Osteocyte (in vitro differentiated cells): ENCODE results near the gene OR52I1. TPM values are rescaled to one million over a fixed set of nuclear protein-coding genes. Genes with fewer than 3 reads are reported as not detected.

ENCODE experiments used
- DNase-seq: peaks from one replicate; pipeline ENCODE4 v3.0.0; 2021; ENCODE audit warnings: mixed read lengths; ENCODE audit not compliant: unreplicated experiment; ENCODE audit errors: extremely low spot score
- H3K27ac Mint-ChIP-seq: one replicate; pipeline ENCODE4 v1.8.0; 2021; ENCODE audit warnings: mild to moderate bottlenecking, mixed read lengths; ENCODE audit not compliant: unreplicated experiment
- H3K27me3 Mint-ChIP-seq: one replicate; pipeline ENCODE4 v1.8.0; 2021; ENCODE audit warnings: mixed read lengths; ENCODE audit not compliant: unreplicated experiment
- H3K36me3 Mint-ChIP-seq: one replicate; pipeline ENCODE4 v1.8.0; 2021; ENCODE audit warnings: mixed read lengths; ENCODE audit not compliant: unreplicated experiment
- H3K4me1 Mint-ChIP-seq: one replicate; pipeline ENCODE4 v1.8.0; 2021; ENCODE audit warnings: mixed read lengths; ENCODE audit not compliant: unreplicated experiment
- H3K4me3 Mint-ChIP-seq: one replicate; pipeline ENCODE4 v1.8.0; 2021; ENCODE audit warnings: mild to moderate bottlenecking, moderate library complexity, mixed read lengths; ENCODE audit not compliant: unreplicated experiment
- H3K9me3 Mint-ChIP-seq: one replicate; pipeline ENCODE4 v1.8.0; 2021; ENCODE audit warnings: mixed read lengths; ENCODE audit not compliant: unreplicated experiment
- CTCF ChIP-seq: fragments of 200-600 bp; sonication (generic); IDR thresholded peaks from 2 replicates; pipeline ENCODE4 v1.5.0; 2021; ENCODE audit warnings: antibody characterized with exemption, mild to moderate bottlenecking, moderate library complexity
- total RNA-seq: library from RNA; stranded (reverse); gene quantifications from 2 replicates; pipeline ENCODE4 v1.2.1, GENCODE V29; 2021

The OR52I1 gene
- total RNA-seq, 1 donor from 2014 or later: not detected

- no peaks in the 10 kb centered on the region for H3K36me3 Mint-ChIP-seq
- no peak for DNase-seq
- no peaks in the 10 kb centered on the region for H3K9me3 Mint-ChIP-seq
- H3K4me1 Mint-ChIP-seq: no peaks in the 10 kb centered on the region
- H3K27me3 Mint-ChIP-seq: peaks cover 18% of the 10 kb centered on the region
- no peak for TF ChIP-seq CTCF
- no peak overlapping the region for H3K27ac Mint-ChIP-seq
- H3K4me3 Mint-ChIP-seq: no peak overlapping the region
Observed at GRCh38 chr11:4577761-4578160, 16.1 kb upstream of the OR52I1 start.

- H3K27ac Mint-ChIP-seq: no peak overlapping the region
- H3K27me3 Mint-ChIP-seq: peaks cover 21% of the 10 kb centered on the region
- H3K4me1 Mint-ChIP-seq: no peaks in the 10 kb centered on the region
- H3K36me3 Mint-ChIP-seq: no peaks in the 10 kb centered on the region
- TF ChIP-seq CTCF: no peak
- no peaks in the 10 kb centered on the region for H3K9me3 Mint-ChIP-seq
- DNase-seq: no peak
- H3K4me3 Mint-ChIP-seq: no peak overlapping the region
Observed at GRCh38 chr11:4578624-4579023, 15.2 kb upstream of the OR52I1 start.

GRCh38 chr11:4580124-4580523 is 13.7 kb upstream of the OR52I1 start:
- Mint-ChIP-seq H3K27me3 (peaks cover 35% of the 10 kb centered on the region), H3K9me3 (no peaks in the 10 kb centered on the region), H3K36me3 (no peaks in the 10 kb centered on the region), H3K27ac (no peak overlapping the region), H3K4me1 (no peaks in the 10 kb centered on the region), H3K4me3 (no peak overlapping the region)
- no peak for DNase-seq
- no peak for TF ChIP-seq CTCF

- Mint-ChIP-seq H3K9me3 (no peaks in the 10 kb centered on the region), H3K36me3 (no peaks in the 10 kb centered on the region), H3K4me3 (no peak within 1 kb of the TSS), H3K4me1 (no peaks in the 10 kb centered on the region), H3K27me3 (peaks cover 40% of the 10 kb centered on the region), H3K27ac (no peak within 1 kb of the TSS)
- no peak for TF ChIP-seq CTCF
- no peak for DNase-seq
Observed at GRCh38 chr11:4581443-4581842, 12.4 kb upstream of the OR52I1 start, which contains the start of gene OR52I2. TSS of gene OR52I2 (plus strand) at chr11:4581743.

- no peaks in the 10 kb centered on the region for H3K4me1 Mint-ChIP-seq
- H3K27ac Mint-ChIP-seq: no peak overlapping the region
- peaks cover 46% of the 10 kb centered on the region for H3K27me3 Mint-ChIP-seq
- no peak for DNase-seq
- H3K4me3 Mint-ChIP-seq: no peak overlapping the region
- no peaks in the 10 kb centered on the region for H3K36me3 Mint-ChIP-seq
- H3K9me3 Mint-ChIP-seq: no peaks in the 10 kb centered on the region
- TF ChIP-seq CTCF: no peak
Observed at GRCh38 chr11:4589017-4589416, 4.8 kb upstream of the OR52I1 start.
